Tongue (tissue), 2 donors: ENCODE measurements around the gene ZCWPW1. TPM values are rescaled to one million over a fixed set of nuclear protein-coding genes. Genes with fewer than 3 reads are reported as not detected.
"Not testable (repeated sequence)": the region's sequence is repeated elsewhere in the genome, so short reads cannot be mapped to it uniquely, and the experiment has no call there.

ENCODE experiments used
- DNase-seq: peaks from one replicate; pipeline ENCODE4 v3.0.0-alpha.2; 2015
- total RNA-seq: library from RNA; depleted of rRNA; stranded (reverse); fragments of >200 nt; gene quantifications from one replicate; pipeline ENCODE4 v1.2.3, GENCODE V29; 2014

ZCWPW1 gene
- total RNA-seq, 1 donor from 2014 or later = 2.1 TPM

DNA sequence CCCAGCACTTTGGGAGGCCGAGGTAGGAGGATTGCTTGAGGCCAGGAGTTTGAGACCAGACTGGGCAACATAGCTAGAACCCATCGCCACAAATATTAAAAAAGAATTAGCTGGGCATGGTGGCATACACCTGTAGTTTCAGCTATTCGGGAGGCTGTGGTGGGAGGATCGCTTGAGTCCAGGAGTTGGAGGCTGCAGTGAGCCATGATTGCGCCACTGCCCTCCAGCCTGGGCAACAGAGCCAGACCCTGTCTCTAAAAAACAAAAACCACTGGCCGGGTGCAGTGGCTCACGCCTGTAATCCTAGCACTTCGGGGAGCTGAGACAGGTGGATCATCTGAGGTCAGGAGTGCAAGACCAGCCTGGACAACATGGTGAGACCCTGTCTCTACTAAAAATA lies 25.4 kb upstream of the ZCWPW1 start:
- not testable (repeated sequence) for DNase-seq

DNA sequence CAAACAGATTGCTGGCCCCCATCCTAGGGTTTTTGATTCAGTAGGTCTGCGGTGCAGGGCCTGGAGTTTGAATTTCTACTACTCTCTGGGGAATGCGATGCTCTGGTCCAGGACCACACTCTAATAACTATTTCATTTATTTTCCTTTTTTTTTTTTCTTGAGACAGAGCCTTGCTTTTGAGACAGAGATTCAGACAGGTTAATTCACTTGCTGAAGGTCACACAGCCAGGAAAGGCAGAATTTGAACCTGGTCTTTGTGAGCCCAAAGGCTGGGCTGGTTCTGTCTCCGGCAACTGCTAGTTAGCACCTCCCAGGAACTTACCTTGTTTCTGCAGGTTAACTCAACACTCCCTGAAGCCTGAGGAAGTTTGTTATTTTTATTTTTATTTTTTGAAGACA lies 24.0 kb upstream of the ZCWPW1 start:
- DNase-seq = no peak

DNA sequence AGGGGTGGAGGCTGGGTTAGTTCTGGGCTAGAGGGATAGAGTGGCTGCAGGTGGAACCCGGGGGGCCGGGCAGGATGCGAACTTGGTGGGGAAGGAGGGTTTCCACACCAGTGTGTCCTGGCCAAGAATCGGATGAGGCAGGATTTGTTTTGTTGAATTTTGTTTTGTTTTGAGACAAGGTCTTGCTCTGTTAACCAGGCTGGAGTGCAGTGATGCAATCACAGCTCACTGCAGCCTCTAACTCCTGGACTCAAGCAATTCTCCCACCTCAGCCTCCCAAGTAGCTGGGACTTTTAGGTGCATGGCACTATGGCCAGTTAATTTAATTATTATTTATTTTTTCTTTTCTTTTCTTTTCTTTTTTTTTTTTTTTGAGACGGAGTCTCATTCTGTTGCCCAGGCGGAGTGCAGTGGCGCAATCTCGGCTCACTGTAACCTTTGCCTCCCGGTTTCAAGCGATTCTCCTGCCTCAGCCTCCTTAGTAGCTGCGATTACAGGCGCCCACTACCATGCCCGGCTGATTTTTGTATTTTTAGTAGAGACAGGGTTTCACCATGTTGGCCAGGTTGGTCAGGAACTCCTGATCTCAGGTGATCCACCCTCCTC lies 20.8 kb upstream of the ZCWPW1 start:
- no peak for DNase-seq

DNA sequence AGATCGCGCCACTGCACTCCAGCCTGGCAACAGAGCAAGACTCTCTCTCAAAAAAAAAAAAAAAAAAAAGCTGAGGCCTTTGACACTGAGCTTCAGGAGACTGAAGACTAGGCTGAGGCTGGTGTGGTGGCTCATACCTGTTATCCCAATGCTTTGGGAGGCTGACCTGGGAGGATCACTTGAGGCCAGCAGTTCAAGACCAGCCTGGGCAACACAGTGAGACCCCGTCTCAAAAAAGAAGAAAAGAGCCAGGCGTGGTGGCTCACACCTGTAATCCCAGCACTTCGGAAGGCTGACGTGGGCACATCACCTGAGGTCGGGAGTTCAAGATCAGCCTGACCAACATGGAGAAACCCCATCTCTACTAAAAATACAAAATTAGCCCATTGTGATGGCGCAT lies 18.9 kb upstream of the ZCWPW1 start:
- not testable (repeated sequence) for DNase-seq

DNA sequence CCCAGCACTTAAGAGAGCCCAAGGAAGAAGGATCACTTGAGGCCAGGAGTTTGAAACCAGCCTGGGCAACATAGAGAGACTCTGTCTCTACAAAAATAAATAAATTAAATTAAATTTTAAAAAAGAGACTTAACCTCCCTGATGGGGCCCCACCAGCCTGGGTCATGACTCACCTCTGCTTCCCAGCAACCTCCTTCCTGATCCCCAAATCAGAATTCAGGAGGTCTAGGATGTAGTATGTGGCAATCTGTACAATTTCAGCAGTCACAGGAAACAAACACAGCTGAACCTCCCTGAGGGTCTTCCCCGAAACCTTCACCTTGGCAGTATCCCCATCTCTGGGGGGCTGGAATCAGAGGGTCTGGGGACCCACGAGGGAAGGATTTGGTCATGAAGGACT lies 17.5 kb upstream of the ZCWPW1 start:
- DNase-seq = no peak

DNA sequence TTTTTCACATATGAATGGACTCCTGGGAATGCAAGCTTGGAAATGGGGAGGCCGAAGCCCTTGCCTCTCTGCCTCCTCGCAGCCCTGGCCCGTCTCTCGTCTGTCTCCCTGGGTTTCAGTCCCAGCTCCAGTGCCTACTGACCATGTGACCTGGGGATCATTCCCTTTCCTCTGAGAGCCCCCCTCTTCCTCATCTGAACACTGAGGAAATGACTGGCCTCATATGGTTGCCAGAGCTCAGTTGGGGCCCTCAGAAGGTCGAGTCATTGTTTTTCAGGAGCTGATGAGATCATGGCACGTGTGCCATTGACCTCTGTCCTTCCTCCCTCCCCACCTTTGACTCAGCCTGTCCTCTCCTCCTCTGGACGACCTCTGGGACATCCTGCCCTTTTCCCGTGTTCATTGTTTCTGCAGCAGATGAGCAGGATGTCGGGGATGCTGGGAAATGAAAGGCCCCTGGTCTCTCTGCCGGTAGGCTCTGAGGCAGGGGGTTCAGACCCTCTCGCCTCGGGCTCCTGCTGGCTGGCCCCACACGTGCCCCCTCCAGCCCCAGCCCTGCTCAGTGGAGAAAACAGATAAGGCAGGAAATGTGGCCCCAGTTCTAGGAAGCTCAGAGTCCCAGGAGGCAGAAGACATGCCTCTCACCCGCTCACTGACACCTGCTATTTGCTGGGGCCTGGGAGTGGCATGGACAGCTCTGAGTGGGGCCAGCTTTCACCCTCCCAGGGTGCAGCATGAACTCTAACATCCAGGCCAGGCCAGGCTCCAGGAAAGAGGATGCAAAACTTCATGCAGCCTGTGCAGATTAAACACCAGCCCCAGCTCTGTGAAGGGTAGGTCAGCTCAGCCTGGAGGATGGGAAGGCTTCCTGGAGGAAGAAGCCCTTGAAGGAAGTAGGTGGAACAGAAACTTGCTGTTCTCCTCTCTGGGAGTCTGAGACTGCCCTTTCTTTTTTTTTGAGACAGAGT lies 16.1 kb upstream of the ZCWPW1 start:
- no peak for DNase-seq

DNA sequence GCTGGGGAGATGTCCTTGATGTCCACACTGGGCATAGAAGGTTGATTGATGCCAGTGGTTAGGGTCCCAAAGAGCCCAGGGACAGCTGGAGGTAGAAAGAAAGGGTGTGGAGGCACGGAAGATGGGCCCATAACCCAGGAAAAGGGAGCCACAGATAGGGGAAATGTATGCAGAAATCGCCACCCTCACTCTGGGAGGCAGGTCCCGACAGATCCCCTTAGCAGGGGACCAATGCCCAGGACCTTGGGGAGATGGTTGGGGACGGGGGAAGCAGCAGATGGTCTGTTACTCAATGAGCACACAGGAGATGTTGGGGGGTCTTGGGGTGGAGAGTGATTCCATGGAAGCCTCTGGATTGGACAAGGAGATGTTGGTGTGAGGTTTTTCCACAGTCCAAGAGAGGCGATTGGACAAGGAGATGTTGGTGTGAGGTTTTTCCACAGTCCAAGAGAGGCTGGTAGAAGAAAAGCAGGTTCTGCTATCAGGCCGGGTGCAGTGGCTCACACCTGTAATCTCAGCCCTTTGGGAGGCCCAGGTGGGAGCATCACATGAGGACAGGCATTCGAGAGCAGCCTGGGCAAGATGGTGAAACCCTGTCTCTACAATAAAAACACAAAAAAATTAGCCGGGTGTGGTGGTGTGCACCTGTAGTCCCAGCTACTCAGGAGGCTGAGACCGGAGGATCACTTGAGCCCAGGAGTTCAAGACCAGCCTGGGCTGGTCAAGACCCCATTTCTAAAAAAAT lies 14.8 kb upstream of the ZCWPW1 start:
- no peak for DNase-seq

DNA sequence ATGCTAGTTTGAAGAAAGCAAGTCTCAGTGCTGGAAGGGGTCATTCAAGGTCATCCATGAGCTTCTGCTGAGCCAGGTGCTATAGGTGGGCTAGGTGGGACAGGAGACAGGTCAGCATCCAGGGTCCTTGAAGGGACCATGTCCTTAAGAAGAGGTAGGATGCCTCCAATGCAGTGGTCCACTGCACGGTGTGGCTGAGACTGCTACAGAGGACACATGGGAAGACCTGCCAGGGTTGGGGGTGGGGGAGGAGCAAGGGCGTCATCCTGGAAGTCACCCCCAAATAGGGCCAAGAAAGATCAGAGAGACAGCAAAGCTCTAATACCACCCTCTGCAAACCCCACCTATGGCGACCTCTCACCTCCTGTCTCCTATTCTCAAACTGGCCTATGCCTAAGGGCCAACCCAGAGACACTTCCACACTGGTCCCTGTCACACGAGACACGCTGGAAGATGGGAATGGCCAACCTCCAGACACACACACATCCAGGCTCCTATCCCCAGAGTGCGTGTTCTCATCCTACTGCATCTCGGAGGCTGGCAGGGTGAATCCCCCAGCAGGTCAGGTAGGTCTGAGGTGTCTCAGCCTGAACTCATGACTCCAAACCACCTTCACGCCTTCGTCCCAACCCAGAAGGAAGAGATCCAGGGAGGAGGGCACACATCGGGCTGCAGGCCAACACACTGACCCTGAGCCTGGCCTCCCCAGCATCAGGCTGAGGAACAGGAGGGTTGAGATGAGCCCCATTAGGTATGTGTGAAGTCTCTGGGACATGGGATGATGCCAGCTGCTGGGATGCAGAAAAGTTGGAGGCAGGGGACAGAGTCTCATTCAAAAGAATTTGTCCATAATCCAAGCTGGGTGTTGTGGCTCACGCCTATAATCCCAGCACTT lies 13.4 kb upstream of the ZCWPW1 start:
- DNase-seq = no peak

DNA sequence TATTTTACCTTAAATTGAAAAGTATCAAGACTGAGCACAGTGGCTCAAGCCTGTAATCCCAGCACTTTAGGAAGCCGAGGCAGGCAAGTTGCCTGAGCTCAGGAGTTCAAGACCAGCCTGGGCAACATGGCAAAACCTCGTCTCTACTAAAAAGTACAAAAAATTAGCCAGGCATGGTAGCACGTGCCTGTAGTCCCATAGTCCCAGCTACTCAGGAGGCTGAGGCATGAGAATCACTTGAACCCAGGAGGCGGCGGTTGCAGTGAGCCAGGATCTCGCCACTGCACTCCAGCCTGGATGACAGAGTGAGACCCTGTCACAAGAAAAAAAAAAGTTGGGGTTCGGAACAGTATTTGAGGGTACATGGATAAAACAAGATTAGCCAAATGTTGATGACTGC lies 10.7 kb upstream of the ZCWPW1 start:
- DNase-seq = not testable (repeated sequence)

DNA sequence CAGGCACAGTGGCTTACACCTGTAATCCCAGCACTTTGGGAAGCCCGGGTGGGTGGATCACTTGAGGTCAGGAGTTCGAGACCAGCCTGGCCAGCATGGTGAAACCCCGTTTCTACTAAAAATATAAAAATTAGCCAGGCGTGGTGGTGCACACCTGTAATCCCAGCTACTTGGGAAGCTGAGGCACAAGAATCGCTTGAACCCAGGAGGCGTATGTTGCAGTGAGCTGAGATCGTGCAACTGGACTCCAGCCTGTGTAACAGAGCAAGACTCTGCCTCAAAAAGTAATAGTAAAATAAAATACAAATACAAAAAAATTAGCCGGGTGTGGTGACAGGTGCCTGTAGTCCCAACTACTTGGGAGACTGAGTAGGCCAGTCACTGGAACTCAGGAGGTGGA lies 10.2 kb upstream of the ZCWPW1 start:
- not testable (repeated sequence) for DNase-seq

DNA sequence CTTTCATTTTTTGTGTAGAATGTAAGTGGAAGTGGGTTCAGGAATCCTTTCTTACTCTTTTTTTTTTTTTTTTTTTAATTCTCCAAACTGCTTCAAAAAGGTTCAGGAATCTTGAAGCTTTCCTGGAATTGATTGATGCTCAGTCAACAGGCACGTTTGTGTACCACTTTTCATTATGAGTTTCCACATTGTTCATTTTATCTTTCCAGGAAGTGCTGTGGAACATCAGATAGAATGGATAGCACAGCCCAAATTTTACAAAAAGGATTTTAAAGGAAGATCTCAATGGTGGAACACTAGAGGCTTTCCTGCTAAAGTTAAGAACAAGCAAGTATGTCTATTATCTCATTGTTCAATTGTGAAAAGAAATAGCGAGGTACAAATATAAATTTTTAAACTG lies 9.7 kb upstream of the ZCWPW1 start:
- DNase-seq = no peak

DNA sequence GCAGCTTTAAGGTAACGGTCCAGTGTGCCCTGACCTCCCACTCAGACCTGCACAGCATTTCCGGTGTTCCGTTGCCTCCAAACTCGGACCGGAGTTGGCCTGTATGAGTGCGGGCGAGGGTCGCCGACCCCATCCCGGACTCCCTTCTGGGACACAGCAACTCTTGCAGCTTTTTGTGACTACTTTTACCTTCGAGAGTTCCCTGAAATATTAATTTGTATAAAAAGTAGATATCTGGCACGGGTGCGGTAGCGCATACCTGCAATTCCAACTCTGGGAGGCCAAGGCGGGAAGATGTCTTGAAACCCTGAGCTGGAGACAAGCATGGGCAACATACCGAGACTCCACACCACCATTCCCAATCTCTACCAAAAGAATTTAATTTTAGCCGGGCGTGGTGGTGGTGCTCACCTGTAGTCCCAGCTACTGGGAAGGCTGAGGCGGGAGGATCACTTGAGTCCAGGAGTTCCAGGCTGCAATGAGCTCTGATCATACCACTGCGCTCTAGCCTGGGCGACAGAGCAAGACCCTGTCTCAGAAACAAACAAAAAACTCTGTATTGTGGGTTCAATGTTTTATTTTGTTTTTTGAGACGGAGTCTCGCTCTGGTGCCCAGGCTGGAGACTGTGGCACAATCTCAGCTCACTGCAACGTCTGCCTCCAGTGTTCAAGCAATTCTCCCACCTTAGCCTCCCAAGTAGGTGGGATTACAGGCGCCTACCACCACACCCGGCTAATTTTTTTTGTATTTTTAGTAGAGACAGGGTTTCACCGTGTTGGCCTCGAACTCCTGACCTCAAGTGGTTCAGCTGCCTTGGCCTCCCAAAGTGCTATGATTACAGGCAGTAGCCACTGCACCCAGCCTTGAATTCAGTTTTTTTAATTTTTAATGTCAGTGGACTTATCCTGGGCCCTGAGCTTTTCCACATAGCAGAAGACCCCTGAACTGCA lies 8.9 kb upstream of the ZCWPW1 start:
- no peak for DNase-seq

DNA sequence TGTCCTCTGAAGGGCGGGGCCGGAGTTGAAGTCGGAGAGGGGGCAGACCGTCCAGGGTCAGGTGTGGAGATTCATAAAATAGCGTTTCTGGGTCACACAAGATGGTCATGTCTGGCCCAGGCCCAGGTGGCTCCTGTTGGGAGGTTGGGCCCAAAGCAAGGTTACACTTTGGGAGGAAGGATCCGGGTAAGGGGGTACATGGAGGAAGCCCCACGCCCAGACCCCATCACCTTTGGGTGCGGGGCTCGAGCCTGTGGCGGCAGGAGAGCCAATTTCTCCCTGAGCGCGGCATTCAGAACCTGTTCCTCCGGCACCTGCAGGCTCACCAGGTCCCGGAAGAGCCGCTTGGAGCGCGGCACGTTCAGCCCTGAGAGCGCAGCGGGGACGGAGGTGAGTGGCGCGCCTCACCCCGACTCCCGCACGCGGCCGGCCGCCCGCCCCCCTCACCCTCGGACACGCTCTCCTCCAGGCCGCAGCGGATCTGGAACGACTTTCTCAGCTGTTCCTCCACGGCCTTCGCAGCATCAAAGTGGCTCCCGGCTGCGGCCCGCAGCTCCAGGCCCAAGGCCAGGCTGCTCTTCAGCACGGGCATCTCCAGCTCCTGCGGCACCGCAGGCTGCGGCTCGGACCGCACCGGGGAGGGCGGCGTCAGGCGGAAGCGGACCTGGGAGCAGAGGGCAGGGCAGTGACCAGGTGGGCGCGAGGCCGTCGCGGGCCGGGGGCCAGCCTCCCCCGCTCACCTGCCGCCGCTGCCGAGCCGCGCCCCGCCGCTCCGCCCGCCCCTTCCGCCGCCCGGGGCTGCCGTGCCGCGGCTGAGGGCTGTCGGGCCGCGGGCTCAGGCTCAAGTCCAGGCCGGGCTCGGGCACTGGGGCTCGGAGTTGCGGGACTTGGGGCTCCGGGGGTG lies 7.2 kb upstream of the ZCWPW1 start:
- peak; percentile 47 for DNase-seq

DNA sequence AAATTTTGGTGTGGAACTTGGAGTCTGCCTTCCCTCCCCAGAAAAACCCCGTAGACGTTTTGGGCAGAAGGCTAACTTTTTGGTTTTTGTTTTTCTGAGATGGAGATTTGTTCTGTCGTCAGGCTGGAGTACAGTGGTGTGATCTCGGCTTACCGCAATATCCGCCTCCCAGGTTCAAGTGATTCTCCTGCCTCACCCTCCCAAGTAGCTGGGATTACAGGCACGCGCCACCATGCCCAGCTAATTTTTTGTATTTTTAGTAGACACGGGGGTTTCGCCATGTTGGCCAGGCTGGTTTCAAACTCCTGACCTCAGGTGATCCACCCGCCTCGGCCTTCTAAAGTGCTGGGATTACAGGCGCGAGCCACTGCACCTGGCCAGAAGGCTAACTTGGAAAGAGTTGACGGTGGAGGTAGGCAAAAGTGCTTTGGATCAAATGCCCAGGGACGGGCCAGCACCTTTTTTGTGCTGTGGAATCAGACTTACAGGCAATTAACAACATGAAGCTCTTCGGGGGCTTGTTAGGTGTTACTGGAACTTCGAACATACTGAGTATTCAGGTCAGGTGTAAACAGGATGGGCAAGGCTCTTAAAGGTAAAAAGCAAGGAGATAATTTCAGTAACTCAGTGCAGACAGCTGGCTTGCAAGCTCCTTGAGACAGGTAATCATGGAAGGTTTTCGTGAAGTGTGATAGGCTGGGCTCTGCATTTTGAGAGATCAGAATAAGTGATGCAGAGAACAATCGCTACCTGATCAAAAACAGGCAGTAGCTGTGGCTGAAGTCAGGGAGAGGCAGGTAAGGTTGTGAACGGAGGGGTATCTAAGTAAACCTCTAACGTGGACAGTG lies 6.0 kb upstream of the ZCWPW1 start:
- no peak for DNase-seq

DNA sequence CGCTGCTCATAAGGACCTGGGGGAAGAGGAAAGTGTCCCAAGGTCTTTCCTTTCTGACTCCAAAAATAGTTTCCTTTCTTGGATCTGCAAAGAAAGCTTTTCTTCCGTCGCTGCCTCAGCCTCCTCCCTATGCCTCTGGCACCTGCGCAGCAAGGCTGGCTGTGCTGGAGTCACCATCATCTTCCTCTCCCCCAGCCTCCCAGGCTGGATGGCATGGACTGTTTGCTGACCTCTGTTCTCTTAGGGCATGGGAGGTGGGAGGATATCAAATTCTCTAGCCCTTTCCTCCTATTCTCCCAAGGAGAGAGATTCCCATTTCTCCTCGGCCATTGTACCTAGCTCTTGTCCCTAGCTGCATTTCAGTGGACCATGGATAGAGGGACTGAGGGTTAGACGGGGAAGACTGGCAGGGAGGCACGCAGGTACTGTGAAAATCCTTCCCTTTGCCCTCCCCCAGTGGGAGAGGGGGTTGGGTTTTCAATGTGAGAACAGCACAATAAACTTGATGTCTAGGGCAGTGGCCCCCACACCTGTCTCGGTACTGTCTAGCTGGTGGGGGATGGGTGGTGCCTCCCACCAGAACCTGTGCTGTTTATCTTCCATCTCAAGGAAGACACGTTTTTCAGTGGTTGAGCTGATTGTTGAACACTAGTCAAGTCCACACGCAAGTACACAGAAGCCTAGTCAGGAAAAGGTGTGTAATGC lies 5.2 kb upstream of the ZCWPW1 start:
- DNase-seq = no peak

DNA sequence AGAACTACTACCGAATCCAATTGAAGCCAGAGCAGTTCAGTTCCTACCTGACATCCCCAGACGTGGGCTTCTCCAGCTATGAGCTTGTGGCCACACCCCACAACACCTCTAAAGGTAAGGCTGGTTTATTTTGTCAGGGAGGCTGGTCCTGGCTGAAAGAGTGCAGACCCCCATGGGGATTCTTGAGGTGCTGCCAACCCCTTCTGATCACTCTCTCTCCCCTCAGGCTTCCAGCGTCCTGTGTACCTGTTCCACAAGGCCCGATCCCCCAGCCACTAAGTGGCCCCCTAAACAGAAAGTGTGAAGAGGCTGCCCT lies 4.7 kb upstream of the ZCWPW1 start:
- DNase-seq = no peak

DNA sequence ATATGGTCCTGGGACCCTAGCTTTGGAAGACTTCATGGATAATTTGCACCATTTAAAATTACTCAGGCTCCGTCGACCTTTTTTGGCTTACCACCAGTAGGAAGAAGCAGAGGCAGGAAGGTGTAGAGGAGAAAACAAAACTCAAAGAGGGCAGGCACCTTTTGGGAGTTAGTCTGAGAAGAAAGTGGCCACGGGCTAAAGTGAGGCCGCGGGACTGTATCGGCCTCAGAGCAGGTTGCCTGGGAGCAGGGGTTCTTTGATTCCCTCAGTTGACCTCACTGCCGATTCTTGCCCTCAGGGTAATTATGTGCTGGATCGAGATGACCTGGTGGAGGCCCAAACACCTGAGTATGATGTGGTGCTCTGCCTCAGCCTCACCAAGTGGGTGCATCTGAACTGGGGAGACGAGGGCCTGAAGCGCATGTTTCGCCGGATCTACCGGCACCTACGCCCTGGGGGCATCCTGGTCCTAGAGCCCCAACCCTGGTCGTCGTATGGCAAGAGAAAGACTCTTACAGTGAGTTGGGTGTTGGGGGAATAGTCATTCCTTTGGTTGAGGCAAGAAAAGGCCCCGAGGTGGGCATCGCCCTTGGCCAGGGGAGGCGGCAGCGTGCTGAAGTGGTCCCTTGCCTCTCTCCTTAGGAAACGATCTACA lies 4.2 kb upstream of the ZCWPW1 start:
- no peak for DNase-seq

DNA sequence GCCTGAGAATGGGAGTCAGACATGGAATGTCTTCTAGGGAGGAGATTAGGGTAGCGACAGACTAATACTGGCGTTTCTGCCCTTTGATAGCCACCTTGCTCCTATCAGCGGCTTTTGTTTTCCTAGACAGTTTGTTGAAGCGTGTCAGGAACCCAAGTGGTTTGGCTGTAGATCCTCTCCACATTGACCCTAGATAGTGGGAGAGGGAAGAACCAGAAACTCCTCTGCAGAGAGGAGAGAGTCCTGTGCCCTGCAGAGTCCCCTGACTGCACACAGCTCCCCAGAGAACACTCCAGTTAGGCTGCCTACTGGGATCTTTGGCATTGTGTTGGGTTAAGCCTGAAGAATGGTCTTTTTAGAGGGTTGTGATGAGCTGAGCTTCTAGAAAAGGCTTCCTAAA lies 3.5 kb upstream of the ZCWPW1 start:
- no peak for DNase-seq
